ENCODE measurements around the gene TSPAN9.

GRCh38 chr12:3042826-3043225 is 34.4 kb upstream of the TSPAN9 start:
- no peak for TF ChIP-seq CTCF (IDR thresholded peaks at IDR 0.05)
- no peak for TF ChIP-seq POLR2A (IDR thresholded peaks at IDR 0.05)

All from testis (tissue), 2 donors.